OCI-LY7 (cell line): Measurements from ENCODE around the gene FLNC.

Experiments
- CTCF ChIP-seq: fragments of 200-600 bp; sonication (generic); conservative IDR thresholded peaks from 2 replicates; pipeline ENCODE4 v1.5.1; 2014; ENCODE audit warnings: mild to moderate bottlenecking, antibody characterized with exemption, low read length, moderate library complexity, mixed read lengths
- EZH2phosphoT487 ChIP-seq: fragments of 200-600 bp; sonication (generic); IDR thresholded peaks from 2 replicates; pipeline ENCODE4 v1.6.1; 2018; ENCODE audit warnings: low read depth, borderline replicate concordance, mild to moderate bottlenecking, mixed run types, antibody characterized with exemption, low read length, moderate library complexity, mixed read lengths

GRCh38 chr7:128888756-128889095 lies 58.5 kb downstream of the FLNC start:
- TF ChIP-seq EZH2phosphoT487 (no peak), CTCF (no peak)
